ENCODE data around the gene CHMP4B.

CHMP4B gene

DNA sequence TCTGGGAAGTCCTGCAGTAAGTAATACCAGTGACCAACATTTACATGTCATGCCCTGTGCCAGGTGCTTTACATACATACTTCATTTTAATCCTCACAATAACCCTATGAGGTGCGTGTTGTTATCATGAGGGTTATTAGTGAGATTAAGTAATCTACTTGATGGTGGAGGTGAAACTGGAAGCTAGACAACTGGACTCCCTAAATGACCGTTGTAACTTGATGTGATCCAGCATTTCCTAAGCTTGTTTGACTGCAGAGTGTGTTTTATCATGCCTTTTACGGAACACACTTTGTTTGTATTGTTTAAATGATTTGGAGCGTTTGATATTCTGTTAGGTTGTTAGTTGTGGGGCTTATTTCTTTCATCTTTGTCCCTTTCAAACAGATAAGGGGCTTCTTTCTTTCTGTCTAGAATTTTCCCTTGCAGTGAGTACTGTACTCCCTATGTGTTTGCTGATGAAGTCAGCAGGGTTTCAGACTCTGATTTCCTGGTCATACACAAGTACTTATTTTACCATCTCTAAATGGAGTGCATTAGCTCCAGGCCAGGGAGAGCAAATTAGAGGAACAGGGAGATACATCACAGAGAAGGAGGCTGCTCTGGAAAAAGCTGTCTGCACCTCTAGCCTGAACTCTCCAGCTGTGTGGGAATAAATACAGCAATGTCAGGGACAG lies 29.7 kb downstream of the CHMP4B start:
- DNase-seq (ENCODE audit: low spot score) = no peak

- no peak for DNase-seq (ENCODE audit: low spot score)
These were observed 30.3 kb downstream of the CHMP4B start for GRCh38 chr20:33841436-33841799.

DNA sequence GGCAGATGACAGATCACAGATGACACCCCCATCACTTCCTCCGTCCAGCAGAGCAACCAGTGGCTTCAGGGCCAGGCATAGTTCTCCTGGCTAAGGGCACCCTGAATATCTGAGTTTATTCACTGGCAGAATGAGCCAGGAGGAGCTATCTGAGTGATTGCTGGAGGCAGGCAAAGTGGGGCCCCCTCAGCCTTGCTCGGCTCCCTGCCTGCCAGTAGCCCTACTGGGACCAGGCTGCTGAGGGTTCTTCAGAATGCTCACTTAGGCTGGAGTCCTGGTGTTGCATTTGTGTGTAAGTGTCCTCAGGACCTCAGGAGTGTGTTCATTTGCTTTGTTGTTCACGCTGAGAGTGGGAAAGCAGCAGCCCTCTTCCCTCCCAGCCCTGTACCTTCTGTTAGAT lies 31.2 kb downstream of the CHMP4B start:
- DNase-seq (ENCODE audit: low spot score) = no peak

DNA sequence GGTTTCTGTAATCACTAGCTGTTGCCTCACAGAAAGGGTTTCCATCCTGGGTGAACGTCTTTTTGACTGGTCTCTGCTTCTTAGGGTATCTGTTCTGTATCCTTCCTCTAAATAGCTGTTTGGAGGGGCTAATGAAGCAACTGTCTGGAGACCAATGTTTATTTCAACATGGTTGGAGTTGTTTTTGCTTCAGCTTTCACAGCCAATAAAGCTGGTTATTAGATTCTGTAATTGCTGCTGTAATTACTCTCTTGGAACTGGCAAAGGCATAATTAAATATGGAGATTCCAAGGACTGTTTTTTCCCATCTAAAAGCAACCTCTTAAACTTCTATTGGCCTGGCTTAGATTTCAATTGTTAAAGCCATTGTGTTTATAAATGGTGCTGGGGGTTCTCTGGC lies 31.9 kb downstream of the CHMP4B start:
- no peak for DNase-seq (ENCODE audit: low spot score)

DNA sequence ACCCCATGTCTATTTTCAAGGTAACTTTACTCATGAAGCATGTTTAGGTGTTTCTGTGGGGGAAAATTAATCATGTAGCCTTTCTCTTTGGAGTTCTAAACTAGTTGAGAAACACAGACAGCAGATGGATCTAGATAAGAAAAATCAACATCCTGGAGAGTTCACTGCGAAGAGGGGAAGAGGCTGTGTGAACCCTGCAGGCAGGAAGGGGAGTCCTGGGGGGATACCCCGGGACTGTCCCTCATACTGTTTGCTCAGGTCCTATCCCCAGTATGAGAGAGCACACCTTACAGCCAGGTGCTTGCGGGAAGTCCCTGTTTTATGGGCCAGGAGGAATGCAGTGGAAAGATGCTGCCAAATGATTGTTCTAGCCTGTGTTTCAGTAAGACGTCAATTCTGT lies 32.7 kb downstream of the CHMP4B start:
- no peak for DNase-seq (ENCODE audit: low spot score)

DNA sequence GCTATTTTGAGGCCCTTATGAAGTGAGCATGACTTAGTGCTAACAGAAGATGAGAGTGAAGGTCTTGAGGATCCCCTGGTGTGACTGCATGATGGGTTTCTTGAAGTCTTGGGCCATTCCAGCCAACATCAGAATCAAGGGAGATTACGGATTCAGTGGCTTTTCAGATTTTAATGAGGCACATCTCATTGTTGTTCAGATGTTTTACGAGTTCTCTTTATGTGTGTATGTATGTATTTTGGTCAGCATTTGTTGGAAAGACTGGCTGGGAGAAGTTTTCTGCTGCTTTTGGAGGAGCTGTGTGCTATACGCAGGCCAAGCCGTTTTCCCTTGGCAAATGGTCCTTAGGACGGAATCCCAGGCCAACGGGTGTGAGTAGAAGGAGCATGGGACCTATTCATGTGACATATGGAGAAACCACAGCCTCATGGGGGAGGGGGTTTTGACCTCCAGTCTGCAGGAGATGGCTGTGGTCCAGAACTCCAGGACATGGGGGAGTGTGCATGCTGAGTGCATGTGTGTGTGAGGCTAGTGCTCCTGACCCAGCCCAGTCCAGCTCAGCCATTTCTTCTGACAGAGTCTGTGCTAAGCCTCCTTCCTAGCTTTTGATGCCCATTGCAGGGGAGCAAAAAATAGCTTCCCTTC lies 35.3 kb downstream of the CHMP4B start:
- no peak for DNase-seq (ENCODE audit: low spot score)

DNA sequence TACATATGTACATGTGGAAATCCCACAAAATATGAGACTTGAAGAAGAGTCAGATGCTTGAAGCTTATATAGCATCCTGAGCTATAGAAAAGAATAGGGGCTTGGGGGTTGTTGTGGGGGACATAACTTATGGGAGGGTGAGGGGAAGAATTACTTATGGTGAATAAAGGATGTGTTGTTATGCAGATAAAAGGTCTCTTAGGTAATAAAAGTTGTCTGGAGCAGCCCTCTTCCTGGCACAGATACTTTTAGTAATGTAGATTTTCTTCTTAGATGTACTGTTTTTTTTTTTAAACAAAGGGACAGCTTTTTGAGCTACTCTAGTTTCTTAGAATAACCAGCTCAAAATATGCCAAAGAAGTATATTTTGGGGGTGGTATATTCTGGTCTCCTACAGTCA lies 35.9 kb downstream of the CHMP4B start:
- DNase-seq (ENCODE audit: low spot score) = no peak

- DNase-seq (ENCODE audit: low spot score) = no peak
These were observed 37.2 kb downstream of the CHMP4B start for GRCh38 chr20:33848391-33848790.

- DNase-seq (ENCODE audit: low spot score) = no peak
These were observed 39.0 kb downstream of the CHMP4B start for GRCh38 chr20:33850159-33850558.

- no peak for DNase-seq (ENCODE audit: low spot score)
These were observed 40.8 kb downstream of the CHMP4B start for GRCh38 chr20:33851842-33852466.

- DNase-seq (ENCODE audit: low spot score) = no peak
These were observed 41.7 kb downstream of the CHMP4B start for GRCh38 chr20:33852626-33853506.

DNA sequence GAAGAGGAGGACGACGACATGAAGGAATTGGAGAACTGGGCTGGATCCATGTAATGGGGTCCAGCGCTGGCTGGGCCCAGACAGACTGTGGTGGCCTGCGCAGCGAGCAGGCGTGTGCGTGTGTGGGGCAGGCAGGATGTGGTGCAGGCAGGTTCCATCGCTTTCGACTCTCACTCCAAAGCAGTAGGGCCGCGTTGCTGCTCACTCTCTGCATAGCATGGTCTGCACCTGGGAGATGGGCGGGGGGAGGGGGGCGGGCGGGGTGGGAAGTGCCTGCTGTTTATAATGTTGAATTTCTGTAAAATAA lies 42.3 kb downstream of the CHMP4B start:
- DNase-seq (ENCODE audit: low spot score) = no peak

- DNase-seq (ENCODE audit: low spot score) = no peak
These were observed 46.8 kb downstream of the CHMP4B start for GRCh38 chr20:33857722-33858563.

- DNase-seq (ENCODE audit: low spot score) = no peak
These were observed 47.5 kb downstream of the CHMP4B start for GRCh38 chr20:33858666-33859065.

GRCh38 chr20:33859157-33859695 lies 48.1 kb downstream of the CHMP4B start:
- no peak for DNase-seq (ENCODE audit: low spot score)

DNA sequence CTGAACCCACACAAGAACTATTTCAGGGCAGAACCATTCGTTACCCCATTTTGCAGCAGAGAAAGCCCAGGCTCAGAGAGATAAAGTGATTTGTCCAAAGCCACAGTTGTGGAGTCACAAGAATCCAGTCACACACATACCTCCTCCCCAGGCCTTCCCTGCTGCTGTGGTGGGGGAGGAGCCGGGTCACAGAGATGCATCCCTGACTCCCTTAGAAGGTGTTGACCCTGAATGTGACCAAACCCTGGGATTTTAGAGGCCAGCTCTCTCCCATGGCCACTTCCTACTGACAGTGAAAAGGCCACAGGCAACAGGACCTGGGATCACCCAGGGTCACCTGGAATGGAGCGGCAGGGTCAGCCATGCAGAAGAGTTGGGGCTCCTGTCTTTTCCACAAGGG lies 48.6 kb downstream of the CHMP4B start:
- DNase-seq (ENCODE audit: low spot score) = no peak

- no peak for DNase-seq (ENCODE audit: low spot score)
These were observed 50.3 kb downstream of the CHMP4B start for GRCh38 chr20:33861458-33861857.

- DNase-seq (ENCODE audit: low spot score) = peak; percentile 31
These were observed 51.7 kb downstream of the CHMP4B start for GRCh38 chr20:33862709-33863403.

GRCh38 chr20:33863440-33864323 lies 52.5 kb downstream of the CHMP4B start:
- DNase-seq (ENCODE audit: low spot score) = no peak

Data from hematopoietic multipotent progenitor cell treated with erythropoietin and hydrocortisone succinate and interleukin-3 and kit ligand, for 15 days (in vitro differentiated cells).